ENCODE data around the gene SGCD. TPM values are rescaled to one million over a fixed set of nuclear protein-coding genes. Genes with fewer than 3 reads are reported as not detected.

The SGCD gene
- total and polyA plus RNA-seq, 2 of the 4 experiments (the other 2 are of a cell fraction) = 5.8 to 10.6 TPM

DNA sequence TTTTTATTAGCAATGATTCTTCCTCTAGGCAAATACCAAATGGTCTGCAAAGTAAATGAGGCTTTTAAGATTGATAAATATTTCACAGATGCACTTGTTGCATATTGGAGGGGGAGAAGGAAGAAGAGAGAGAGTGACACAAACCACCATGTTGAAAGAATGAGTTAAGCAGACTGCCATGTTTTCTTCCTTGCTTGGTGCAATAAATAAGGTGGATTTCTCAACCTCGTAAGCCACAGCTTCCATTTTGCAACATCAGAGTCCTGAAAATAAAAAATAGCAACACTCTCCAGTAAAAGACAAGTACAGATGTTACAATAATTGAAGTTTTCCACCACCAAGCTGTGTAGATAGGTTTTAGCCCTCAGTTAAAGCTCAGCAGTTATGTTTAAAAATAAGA lies 202.9 kb downstream of the SGCD start:
- H3K9me3 ChIP-seq (ENCODE audit: control insufficient read depth, insufficient read depth, low read length) = no peaks in the 10 kb centered on the region
- no peak overlapping the region for H3K9ac ChIP-seq (ENCODE audit: low read depth, low read length)
- CTCF ChIA-PET = interaction anchor here (0.6 kb wide), 1 partner anchor 583 kb away, joined by 3 read pairs; no protein-coding TSS in a partner anchor
- H3K27ac ChIP-seq (ENCODE audit: insufficient read depth, low read length) = no peak overlapping the region
- in situ Hi-C loops (cut with MboI; ENCODE audit: low sequenced_read_pairs) (no loop called here), intact Hi-C loops (cut with micrococcal nuclease) (no loop called here), dilution Hi-C loops (cut with HindIII; ENCODE audit: low sequenced_read_pairs, unreplicated experiment) (no loop called here)
- DNase-seq (peak; percentile 7), ATAC-seq (ENCODE audit: low read depth) (no peak)
- no peak overlapping the region for H3K14ac ChIP-seq (replicated peaks; ENCODE audit: low read depth, low read length)
- H4K5ac ChIP-seq (ENCODE audit: low read depth, low read length) = no peak overlapping the region
- BruUV-seq (replicated peaks) = no TSS peak
- no peak overlapping the region for H3K4me2 ChIP-seq (ENCODE audit: low read depth, low read length)
- H3K23ac ChIP-seq (ENCODE audit: low read depth, low read length) = no peak overlapping the region
- POLR2A ChIA-PET (ENCODE audit: unreplicated experiment) = no interaction called here
- no peak overlapping the region for H2AK5ac ChIP-seq (ENCODE audit: low read depth, low read length)
- H3K56ac ChIP-seq (ENCODE audit: extremely low read depth, insufficient read depth, low read length) = no peak overlapping the region
- H3K4me3 ChIP-seq (ENCODE audit: insufficient read depth, low read depth, low read length) = no peak overlapping the region
- TF ChIP-seq, protein P1, sequence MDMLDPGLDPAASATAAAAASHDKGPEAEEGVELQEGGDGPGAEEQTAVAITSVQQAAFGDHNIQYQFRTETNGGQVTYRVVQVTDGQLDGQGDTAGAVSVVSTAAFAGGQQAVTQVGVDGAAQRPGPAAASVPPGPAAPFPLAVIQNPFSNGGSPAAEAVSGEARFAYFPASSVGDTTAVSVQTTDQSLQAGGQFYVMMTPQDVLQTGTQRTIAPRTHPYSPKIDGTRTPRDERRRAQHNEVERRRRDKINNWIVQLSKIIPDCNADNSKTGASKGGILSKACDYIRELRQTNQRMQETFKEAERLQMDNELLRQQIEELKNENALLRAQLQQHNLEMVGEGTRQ (IDR thresholded peaks at IDR 0.05; ENCODE audit: low read depth, low read length) = no peak
- no peak for TF ChIP-seq MAFK (IDR thresholded peaks at IDR 0.05; ENCODE audit: low read depth, low read length)
- TF ChIP-seq MXI1 (IDR thresholded peaks at IDR 0.05; ENCODE audit: borderline replicate concordance, low read depth, low read length) = no peak
- no peak for TF ChIP-seq RCOR1 (IDR thresholded peaks at IDR 0.05; ENCODE audit: insufficient replicate concordance, low read length)
- TF ChIP-seq, protein P2, sequence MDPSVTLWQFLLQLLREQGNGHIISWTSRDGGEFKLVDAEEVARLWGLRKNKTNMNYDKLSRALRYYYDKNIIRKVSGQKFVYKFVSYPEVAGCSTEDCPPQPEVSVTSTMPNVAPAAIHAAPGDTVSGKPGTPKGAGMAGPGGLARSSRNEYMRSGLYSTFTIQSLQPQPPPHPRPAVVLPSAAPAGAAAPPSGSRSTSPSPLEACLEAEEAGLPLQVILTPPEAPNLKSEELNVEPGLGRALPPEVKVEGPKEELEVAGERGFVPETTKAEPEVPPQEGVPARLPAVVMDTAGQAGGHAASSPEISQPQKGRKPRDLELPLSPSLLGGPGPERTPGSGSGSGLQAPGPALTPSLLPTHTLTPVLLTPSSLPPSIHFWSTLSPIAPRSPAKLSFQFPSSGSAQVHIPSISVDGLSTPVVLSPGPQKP (IDR thresholded peaks at IDR 0.05; ENCODE audit: borderline replicate concordance, low read depth, low read length) = no peak
- no peak for TF ChIP-seq POLR2A (IDR thresholded peaks at IDR 0.05; ENCODE audit: low read depth, low read length)
- no peak for TF ChIP-seq CEBPB (IDR thresholded peaks at IDR 0.05; ENCODE audit: low read depth, low read length)
- TF ChIP-seq CHD1 (IDR thresholded peaks at IDR 0.05; ENCODE audit: low read depth, low read length) = no peak
- TF ChIP-seq, protein P3, sequence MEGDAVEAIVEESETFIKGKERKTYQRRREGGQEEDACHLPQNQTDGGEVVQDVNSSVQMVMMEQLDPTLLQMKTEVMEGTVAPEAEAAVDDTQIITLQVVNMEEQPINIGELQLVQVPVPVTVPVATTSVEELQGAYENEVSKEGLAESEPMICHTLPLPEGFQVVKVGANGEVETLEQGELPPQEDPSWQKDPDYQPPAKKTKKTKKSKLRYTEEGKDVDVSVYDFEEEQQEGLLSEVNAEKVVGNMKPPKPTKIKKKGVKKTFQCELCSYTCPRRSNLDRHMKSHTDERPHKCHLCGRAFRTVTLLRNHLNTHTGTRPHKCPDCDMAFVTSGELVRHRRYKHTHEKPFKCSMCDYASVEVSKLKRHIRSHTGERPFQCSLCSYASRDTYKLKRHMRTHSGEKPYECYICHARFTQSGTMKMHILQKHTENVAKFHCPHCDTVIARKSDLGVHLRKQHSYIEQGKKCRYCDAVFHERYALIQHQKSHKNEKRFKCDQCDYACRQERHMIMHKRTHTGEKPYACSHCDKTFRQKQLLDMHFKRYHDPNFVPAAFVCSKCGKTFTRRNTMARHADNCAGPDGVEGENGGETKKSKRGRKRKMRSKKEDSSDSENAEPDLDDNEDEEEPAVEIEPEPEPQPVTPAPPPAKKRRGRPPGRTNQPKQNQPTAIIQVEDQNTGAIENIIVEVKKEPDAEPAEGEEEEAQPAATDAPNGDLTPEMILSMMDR (conservative IDR thresholded peaks at IDR 0.05; ENCODE audit: low read depth, low read length) = no peak
- H2BK120ac ChIP-seq (ENCODE audit: low read depth, low read length) = no peak overlapping the region
- H2BK20ac ChIP-seq (ENCODE audit: low read depth, low read length) = no peak overlapping the region
- WGBS, 2 experiments (ENCODE audit: extremely low coverage in 2 of 2, insufficient read length in 1 of 2) = no CpG with 5 or more reads among the region's 1 CpG
- H2AFZ ChIP-seq (replicated peaks; ENCODE audit: low read length, poor library complexity) = no peak overlapping the region
- 0 out of 4 replicates have a peak, but pooled peaks cover 0 to 2% of the 10 kb centered on the region in 2 experiments for H3K79me1 ChIP-seq (ENCODE audit: low read depth in 1 of 2, low read length in 2 of 2)
- H3K18ac ChIP-seq (ENCODE audit: low read depth, low read length) = peak overlapping the region; percentile 38
- no peak overlapping the region for H2BK5ac ChIP-seq (ENCODE audit: low read depth, low read length, poor library complexity, severe bottlenecking)
- H4K91ac ChIP-seq (ENCODE audit: insufficient read depth, low read depth, low read length) = no peak overlapping the region
- H2AK9ac ChIP-seq (replicated peaks; ENCODE audit: low read depth, low read length, poor library complexity) = no peak overlapping the region
- H2BK15ac ChIP-seq (ENCODE audit: low read depth, low read length) = no peak overlapping the region
- H3K27me3 ChIP-seq (ENCODE audit: control insufficient read depth, insufficient read depth, low read length) = no peaks in the 10 kb centered on the region
- H3K9me1 ChIP-seq (ENCODE audit: insufficient read depth, low read length) = no peaks in the 10 kb centered on the region
- no peaks in the 10 kb centered on the region for H4K20me1 ChIP-seq (ENCODE audit: insufficient read depth, low read length)
- H3K4me1 ChIP-seq (ENCODE audit: control insufficient read depth, insufficient read depth, low read length) = peaks cover 9% of the 10 kb centered on the region
- H3K4ac ChIP-seq (ENCODE audit: low read depth, low read length) = no peak overlapping the region
- no peak overlapping the region for H4K8ac ChIP-seq (ENCODE audit: low read depth in 2 of 2, low read length in 2 of 2)
- peaks cover 2% of the 10 kb centered on the region; the same call in 1 of the 2 replicates for H3K36me3 ChIP-seq (ENCODE audit: control insufficient read depth, insufficient read depth, low read length)

Measured in IMR-90 (cell line).